Neutrophil (primary cell): ENCODE results near the gene PCDHGA1.
A peak's percentile ranks its signal among the peaks of the same experiment; 100 is the strongest.

Experiments
- H3K27ac ChIP-seq: fragments of 200-600 bp; sonication (generic); 2 replicates; pipeline ENCODE4 v1.5.1; 2016; ENCODE audit warnings: mild to moderate bottlenecking, moderate library complexity
- H3K27me3 ChIP-seq: fragments of 200-600 bp; sonication (generic); 2 replicates; pipeline ENCODE4 v1.6.0; 2016; ENCODE audit warnings: mild to moderate bottlenecking
- H3K36me3 ChIP-seq: fragments of 200-600 bp; sonication (generic); 2 replicates; pipeline ENCODE4 v1.5.1; 2017
- H3K4me1 ChIP-seq, 2 experiments: fragments of 200-600 bp in 1 of 2; sonication (generic) in 1 of 2; 1 replicate in 1 of 2; 2 replicates in 1 of 2; pipeline versions ENCODE4 v1.5.1 to v1.6.1; 2013 to 2016; ENCODE audit warnings: low read depth in 1 of 2, low read length in 1 of 2, mild to moderate bottlenecking in 1 of 2, moderate library complexity in 1 of 2; ENCODE audit not compliant: control insufficient read depth in 1 of 2, insufficient read depth in 1 of 2
- H3K4me3 ChIP-seq, 2 experiments: fragments of 200-600 bp in 1 of 2; sonication (generic) in 1 of 2; 1 replicate in 1 of 2; 2 replicates in 1 of 2; pipeline ENCODE4 v1.5.1; 2013 to 2016; ENCODE audit warnings: low read depth in 1 of 2, low read length in 1 of 2, mild to moderate bottlenecking in 1 of 2, moderate library complexity in 1 of 2
- H3K9me3 ChIP-seq: fragments of 200-600 bp; sonication (generic); 2 replicates; pipeline ENCODE4 v1.5.1; 2016
- TF ChIP-seq, protein P1 (sequence below): fragments of 200-600 bp; sonication (generic); IDR thresholded peaks from 2 replicates; pipeline ENCODE4 v1.5.1; 2016; ENCODE audit warnings: antibody characterized with exemption

The PCDHGA1 gene

DNA sequence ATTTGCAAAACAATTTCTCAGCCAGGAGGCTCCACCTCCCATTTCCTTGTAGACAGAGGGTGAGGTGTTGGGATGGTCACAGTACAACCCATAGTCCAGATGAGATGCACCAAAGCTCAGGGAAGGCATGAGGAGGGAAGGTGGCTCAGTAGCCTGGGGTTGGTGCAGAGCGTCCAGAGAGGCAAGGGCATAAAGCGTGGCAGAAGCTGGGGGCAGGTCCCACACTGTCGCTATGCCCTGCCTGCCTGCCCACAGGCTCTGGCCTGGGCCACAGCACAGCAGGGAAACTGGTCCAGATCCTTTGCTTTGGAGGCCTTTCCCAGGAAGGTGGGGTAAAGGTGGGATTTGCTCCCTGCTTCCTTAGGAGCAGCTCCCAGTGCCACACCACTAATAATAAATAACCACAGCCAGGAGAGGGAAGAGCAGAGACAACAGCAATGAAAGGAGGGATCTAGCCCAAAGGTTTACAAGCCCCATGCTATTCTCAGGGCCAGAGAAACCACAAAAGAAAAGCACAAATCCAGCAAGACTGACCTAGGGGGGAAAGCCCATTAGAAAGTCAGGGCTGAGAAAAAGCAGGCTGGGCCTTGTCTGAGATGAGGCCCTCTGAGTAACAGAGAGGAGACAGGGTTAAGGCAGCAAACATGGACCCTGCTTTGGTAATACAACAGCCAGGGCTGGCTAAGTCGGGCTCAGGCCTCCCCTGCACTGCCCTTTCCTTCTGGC is 185.8 kb downstream of the PCDHGA1 start:
- TF ChIP-seq, protein P1, sequence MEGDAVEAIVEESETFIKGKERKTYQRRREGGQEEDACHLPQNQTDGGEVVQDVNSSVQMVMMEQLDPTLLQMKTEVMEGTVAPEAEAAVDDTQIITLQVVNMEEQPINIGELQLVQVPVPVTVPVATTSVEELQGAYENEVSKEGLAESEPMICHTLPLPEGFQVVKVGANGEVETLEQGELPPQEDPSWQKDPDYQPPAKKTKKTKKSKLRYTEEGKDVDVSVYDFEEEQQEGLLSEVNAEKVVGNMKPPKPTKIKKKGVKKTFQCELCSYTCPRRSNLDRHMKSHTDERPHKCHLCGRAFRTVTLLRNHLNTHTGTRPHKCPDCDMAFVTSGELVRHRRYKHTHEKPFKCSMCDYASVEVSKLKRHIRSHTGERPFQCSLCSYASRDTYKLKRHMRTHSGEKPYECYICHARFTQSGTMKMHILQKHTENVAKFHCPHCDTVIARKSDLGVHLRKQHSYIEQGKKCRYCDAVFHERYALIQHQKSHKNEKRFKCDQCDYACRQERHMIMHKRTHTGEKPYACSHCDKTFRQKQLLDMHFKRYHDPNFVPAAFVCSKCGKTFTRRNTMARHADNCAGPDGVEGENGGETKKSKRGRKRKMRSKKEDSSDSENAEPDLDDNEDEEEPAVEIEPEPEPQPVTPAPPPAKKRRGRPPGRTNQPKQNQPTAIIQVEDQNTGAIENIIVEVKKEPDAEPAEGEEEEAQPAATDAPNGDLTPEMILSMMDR: no peak
- H3K4me1 ChIP-seq: peaks cover 88 to 90% of the 10 kb centered on the region in 2 experiments
- H3K27ac ChIP-seq: peak overlapping the region; percentile 69
- no peaks in the 10 kb centered on the region for H3K9me3 ChIP-seq
- no peaks in the 10 kb centered on the region for H3K27me3 ChIP-seq
- no peak overlapping the region for H3K4me3 ChIP-seq
- peaks cover 63% of the 10 kb centered on the region for H3K36me3 ChIP-seq

DNA sequence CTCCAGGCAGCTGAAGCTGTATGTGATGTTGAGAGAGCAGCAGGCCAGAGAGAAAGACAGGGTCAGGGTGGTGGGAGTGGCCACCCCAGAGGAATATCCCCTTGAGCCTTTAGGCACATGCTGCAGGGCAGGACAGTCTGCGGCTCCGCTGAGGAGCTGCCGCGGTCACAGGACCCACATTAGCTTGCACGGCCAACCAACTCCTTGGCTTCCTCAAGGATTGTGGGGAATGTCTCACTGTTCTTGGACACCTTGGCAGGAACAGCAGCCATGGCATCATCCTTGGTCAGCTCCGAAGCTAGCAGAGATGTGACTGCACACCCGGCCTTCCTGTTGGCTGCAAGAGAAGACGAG is 186.3 kb downstream of the PCDHGA1 start:
- Histone ChIP-seq H3K4me1 (peaks cover 94 to 96% of the 10 kb centered on the region in 2 experiments), H3K27me3 (no peaks in the 10 kb centered on the region), H3K9me3 (no peaks in the 10 kb centered on the region), H3K4me3 (no peak overlapping the region), H3K36me3 (peaks cover 68% of the 10 kb centered on the region), H3K27ac (peak overlapping the region; percentile 69)
- TF ChIP-seq, protein P1: no peak

DNA sequence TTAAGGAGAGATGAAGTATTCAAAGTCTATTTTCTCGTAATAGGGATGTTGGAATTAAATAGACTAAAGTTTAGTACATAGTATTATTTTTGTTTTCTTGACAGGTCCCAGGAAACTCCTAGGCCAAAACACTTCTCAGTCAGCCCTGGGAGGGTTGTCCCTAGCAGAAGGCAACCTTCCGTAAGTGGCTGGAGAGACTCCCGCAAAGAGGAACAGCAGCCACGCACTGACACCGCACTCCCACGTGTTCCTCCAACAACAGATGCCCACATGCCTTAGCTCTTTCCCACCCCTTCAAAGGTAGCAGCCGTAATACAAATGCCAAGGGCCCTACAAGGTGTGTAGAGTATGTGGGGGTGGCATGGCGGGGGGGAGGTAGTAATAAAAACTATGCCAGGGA is 187.0 kb downstream of the PCDHGA1 start:
- Histone ChIP-seq H3K9me3 (no peaks in the 10 kb centered on the region), H3K36me3 (peaks cover 75% of the 10 kb centered on the region), H3K27me3 (no peaks in the 10 kb centered on the region), H3K4me1 (peaks cover 95 to 99% of the 10 kb centered on the region in 2 experiments), H3K4me3 (no peak overlapping the region), H3K27ac (peak overlapping the region; percentile 69)
- TF ChIP-seq, protein P1: no peak

DNA sequence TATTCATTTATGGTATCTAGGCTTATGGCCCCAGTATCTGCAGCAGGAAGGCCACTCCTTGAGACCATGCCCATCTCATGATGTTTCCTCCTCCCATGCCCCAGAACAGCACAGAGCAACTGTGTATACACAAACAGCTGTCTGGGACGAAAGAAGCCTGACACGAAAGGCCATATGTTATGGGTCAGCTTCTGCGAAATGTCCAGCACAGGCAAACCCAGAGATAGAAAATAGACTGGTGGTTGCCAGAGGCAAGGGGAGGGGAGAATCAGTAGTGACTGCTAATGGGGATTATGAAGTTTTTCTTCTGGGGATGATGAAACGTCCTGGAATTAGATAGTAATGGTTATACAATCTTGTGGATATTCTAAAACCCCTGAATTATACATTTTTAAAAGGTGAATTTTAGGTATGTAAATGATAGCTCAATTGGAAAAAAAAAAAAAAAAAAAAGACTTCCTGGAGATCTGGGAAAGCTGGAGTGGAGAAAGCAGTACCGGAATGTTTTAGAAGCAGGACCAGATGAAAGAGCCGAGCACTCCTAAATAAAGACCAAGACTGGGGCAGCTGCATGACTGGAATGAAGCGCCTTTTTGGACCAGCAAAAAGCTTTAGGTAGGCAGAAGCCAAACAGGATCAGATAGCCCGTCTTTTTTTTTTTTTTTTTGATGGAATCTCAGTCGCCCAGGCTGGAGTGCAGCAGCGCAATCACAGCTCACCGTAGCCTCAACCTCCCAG is 187.7 kb downstream of the PCDHGA1 start:
- Histone ChIP-seq H3K27me3 (no peaks in the 10 kb centered on the region), H3K4me3 (no peak overlapping the region), H3K9me3 (no peaks in the 10 kb centered on the region), H3K27ac (peak overlapping the region; percentile 69), H3K4me1 (peaks cover 87 to 93% of the 10 kb centered on the region in 2 experiments), H3K36me3 (peaks cover 82% of the 10 kb centered on the region)
- TF ChIP-seq, protein P1: no peak

DNA sequence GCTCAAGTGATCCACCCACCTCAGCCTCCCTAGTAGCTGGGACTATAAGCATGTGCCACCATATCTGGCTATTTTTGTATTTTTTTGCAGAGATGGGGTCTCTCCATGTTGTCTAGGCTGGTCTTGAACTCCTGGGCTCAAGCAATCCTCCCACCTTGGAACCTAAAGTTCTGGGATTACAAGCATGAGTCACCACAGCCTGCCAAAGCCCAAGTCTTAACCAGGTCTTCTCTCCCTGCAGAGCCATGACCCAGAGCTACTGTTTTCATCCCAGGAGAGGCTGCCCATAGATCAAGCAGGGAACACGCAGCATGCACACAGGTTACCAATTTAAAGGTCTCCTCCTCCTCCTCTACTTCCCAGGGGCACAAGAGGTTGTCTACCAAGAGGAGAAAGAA is 188.3 kb downstream of the PCDHGA1 start:
- peak overlapping the region; percentile 70 for H3K27ac ChIP-seq
- peaks cover 82 to 87% of the 10 kb centered on the region in 2 experiments for H3K4me1 ChIP-seq
- peaks cover 88% of the 10 kb centered on the region for H3K36me3 ChIP-seq
- no peaks in the 10 kb centered on the region for H3K9me3 ChIP-seq
- no peak overlapping the region for H3K4me3 ChIP-seq
- no peaks in the 10 kb centered on the region for H3K27me3 ChIP-seq
- TF ChIP-seq, protein P1: no peak
